HepG2 (cell line): ENCODE results near the gene NKD1. TPM values are rescaled to one million over a fixed set of nuclear protein-coding genes. Genes with fewer than 3 reads are reported as not detected.

Experiments used
- CSRNP1 ChIP-seq: sonication (generic); formaldehyde crosslinking; IDR thresholded peaks from 2 replicates; pipeline ENCODE4 v1.8.1; 2023; ENCODE audit warnings: mild to moderate bottlenecking, missing genetic modification reagents
- FOXP1 ChIP-seq, 2 experiments: fragments of 450-650 bp in 1 of 2; IDR thresholded peaks; 2 replicates each; pipeline ENCODE4 v1.6.1; 2017 to 2018; ENCODE audit warnings: antibody characterized with exemption in 1 of 2
- HCFC1 ChIP-seq: fragments of 150-350 bp; IDR thresholded peaks from 2 replicates; pipeline ENCODE4 v1.6.1; 2014; ENCODE audit warnings: low read depth, low read length
- HMG20B ChIP-seq: conservative IDR thresholded peaks from 2 replicates; pipeline ENCODE4 v1.6.1; 2016; ENCODE audit warnings: missing genetic modification reagents, missing compliant biosample characterization
- JDP2 ChIP-seq: sonication (generic); formaldehyde crosslinking; IDR thresholded peaks from 2 replicates; pipeline ENCODE4 v1.8.1; 2022; ENCODE audit warnings: missing genetic modification reagents, borderline replicate concordance
- MEIS1 ChIP-seq: sonication (generic); formaldehyde crosslinking; IDR thresholded peaks from 2 replicates; pipeline ENCODE4 v1.9.0; 2021; ENCODE audit warnings: mild to moderate bottlenecking, missing genetic modification reagents, moderate library complexity, borderline replicate concordance
- PHF5A ChIP-seq: IDR thresholded peaks from one replicate; pipeline ENCODE4 v1.6.1; 2018; ENCODE audit warnings: low read depth, missing genetic modification reagents; ENCODE audit not compliant: unreplicated experiment
- SPEN ChIP-seq: sonication (generic); formaldehyde crosslinking; IDR thresholded peaks from 2 replicates; pipeline ENCODE4 v1.5.1; 2020; ENCODE audit warnings: low read depth, mild to moderate bottlenecking, missing genetic modification reagents
- ZBTB3 ChIP-seq: sonication (generic); formaldehyde crosslinking; IDR thresholded peaks from 2 replicates; pipeline ENCODE4 v1.4.0; 2020; ENCODE audit warnings: low read depth, mild to moderate bottlenecking, moderate library complexity, missing genetic modification reagents, borderline replicate concordance
- ZFAT ChIP-seq: sonication (generic); formaldehyde crosslinking; conservative IDR thresholded peaks from 2 replicates; pipeline ENCODE4 v1.8.1; 2023; ENCODE audit warnings: missing genetic modification reagents, inconsistent platforms
- ZNF275 ChIP-seq: sonication (generic); formaldehyde crosslinking; IDR thresholded peaks from 2 replicates; pipeline ENCODE4 v1.8.0; 2022; ENCODE audit warnings: missing genetic modification reagents, mild to moderate bottlenecking, inconsistent platforms, borderline replicate concordance
- ZNF382 ChIP-seq: sonication (generic); formaldehyde crosslinking; IDR thresholded peaks from 2 replicates; pipeline ENCODE4 v1.5.0; 2020; ENCODE audit warnings: missing genetic modification reagents, mild to moderate bottlenecking, borderline replicate concordance
- ZNF460 ChIP-seq: sonication (generic); formaldehyde crosslinking; IDR thresholded peaks from 2 replicates; pipeline ENCODE4 v1.5.1; 2020; ENCODE audit warnings: missing genetic modification reagents, mild to moderate bottlenecking, borderline replicate concordance
- ZNF570 ChIP-seq: sonication (generic); formaldehyde crosslinking; IDR thresholded peaks from 2 replicates; pipeline ENCODE4 v1.4.0; 2020; ENCODE audit warnings: mild to moderate bottlenecking, missing genetic modification reagents, borderline replicate concordance
- ZNF7 ChIP-seq: IDR thresholded peaks from 2 replicates; pipeline ENCODE4 v1.6.1; 2016; ENCODE audit warnings: missing biosample characterization, missing genetic modification reagents
- polyA plus RNA-seq, 8 experiments: library from polyadenylated mRNA; depleted of rRNA in 3 of 8; stranded (reverse) in 7 of 8; unstranded in 1 of 8; fragments of >200 nt; fragmentation: Illumina TruSeq in 4 of 8; extraction: Trizol in 4 of 8; gene quantifications; 2 replicates each; pipeline versions ENCODE4 v1.2.1 to v1.2.3, GENCODE V29; 2011 to 2016; ENCODE audit warnings: low read depth in 4 of 8, missing spikeins in 1 of 8, mixed read lengths in 1 of 8; ENCODE audit not compliant: insufficient read depth in 1 of 8
- total RNA-seq, 5 experiments: library from RNA; depleted of rRNA; stranded (reverse); fragments of >200 nt; fragmentation: Illumina TruSeq; extraction: Trizol; gene quantifications; 2 replicates each; pipeline ENCODE4 v1.2.3, GENCODE V29; 2016; ENCODE audit warnings: low read depth in 1 of 5
- TF ChIP-seq, protein P1 (sequence below): sonication (generic); formaldehyde crosslinking; IDR thresholded peaks from 2 replicates; pipeline ENCODE4 v1.4.0; 2020; ENCODE audit warnings: missing genetic modification reagents
- TF ChIP-seq, protein P2 (sequence below): sonication (generic); formaldehyde crosslinking; IDR thresholded peaks from 2 replicates; pipeline ENCODE4 v1.5.0; 2020; ENCODE audit warnings: missing genetic modification reagents
- TF ChIP-seq, protein P3 (sequence below): IDR thresholded peaks from 2 replicates; pipeline ENCODE4 v1.6.1; 2018; ENCODE audit warnings: missing genetic modification reagents
- TF ChIP-seq, protein P4 (sequence below): sonication (generic); formaldehyde crosslinking; IDR thresholded peaks from 2 replicates; pipeline ENCODE4 v1.5.1; 2020; ENCODE audit warnings: missing genetic modification reagents, mild to moderate bottlenecking, borderline replicate concordance

NKD1 gene
- total and polyA plus RNA-seq, 2 of the 13 experiments (the other 11 are each of a cell fraction or from before 2014, with no cell fraction given) = 70.4 to 121 TPM

- TF ChIP-seq MEIS1 (CRISPR knock-in tag) = 0 out of 2 replicates have a peak, but pooled peaks have one; percentile 43
- TF ChIP-seq, protein P1, sequence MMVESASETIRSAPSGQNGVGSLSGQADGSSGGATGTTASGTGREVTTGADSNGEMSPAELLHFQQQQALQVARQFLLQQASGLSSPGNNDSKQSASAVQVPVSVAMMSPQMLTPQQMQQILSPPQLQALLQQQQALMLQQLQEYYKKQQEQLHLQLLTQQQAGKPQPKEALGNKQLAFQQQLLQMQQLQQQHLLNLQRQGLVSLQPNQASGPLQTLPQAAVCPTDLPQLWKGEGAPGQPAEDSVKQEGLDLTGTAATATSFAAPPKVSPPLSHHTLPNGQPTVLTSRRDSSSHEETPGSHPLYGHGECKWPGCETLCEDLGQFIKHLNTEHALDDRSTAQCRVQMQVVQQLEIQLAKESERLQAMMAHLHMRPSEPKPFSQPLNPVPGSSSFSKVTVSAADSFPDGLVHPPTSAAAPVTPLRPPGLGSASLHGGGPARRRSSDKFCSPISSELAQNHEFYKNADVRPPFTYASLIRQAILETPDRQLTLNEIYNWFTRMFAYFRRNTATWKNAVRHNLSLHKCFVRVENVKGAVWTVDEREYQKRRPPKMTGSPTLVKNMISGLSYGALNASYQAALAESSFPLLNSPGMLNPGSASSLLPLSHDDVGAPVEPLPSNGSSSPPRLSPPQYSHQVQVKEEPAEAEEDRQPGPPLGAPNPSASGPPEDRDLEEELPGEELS (CRISPR knock-in tag) = peak; percentile 98
- peak; percentile 79 for TF ChIP-seq CSRNP1 (CRISPR knock-in tag)
- no peak for TF ChIP-seq ZNF382 (CRISPR knock-in tag)
- TF ChIP-seq ZNF275 (CRISPR knock-in tag) = no peak
- TF ChIP-seq ZBTB3 (CRISPR knock-in tag) = no peak
- TF ChIP-seq ZNF7 (CRISPR knock-in tag) = 0 out of 2 replicates have a peak, but pooled peaks have one; percentile 56
- peak; percentile 19 for TF ChIP-seq PHF5A (CRISPR knock-in tag)
- TF ChIP-seq ZFAT = no peak
- TF ChIP-seq, protein P2, sequence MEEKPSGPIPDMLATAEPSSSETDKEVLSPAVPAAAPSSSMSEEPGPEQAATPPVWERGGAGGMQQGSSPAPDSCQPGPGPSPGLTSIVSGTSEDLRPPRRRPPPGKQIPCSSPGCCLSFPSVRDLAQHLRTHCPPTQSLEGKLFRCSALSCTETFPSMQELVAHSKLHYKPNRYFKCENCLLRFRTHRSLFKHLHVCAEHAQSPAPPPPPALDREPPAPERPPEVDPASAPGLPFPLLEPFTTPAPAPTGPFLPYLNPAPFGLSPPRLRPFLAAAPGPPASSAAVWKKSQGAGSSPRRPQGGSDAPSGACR (CRISPR knock-in tag) = no peak; the same call in 1 of the 2 replicates
- TF ChIP-seq, protein P3, sequence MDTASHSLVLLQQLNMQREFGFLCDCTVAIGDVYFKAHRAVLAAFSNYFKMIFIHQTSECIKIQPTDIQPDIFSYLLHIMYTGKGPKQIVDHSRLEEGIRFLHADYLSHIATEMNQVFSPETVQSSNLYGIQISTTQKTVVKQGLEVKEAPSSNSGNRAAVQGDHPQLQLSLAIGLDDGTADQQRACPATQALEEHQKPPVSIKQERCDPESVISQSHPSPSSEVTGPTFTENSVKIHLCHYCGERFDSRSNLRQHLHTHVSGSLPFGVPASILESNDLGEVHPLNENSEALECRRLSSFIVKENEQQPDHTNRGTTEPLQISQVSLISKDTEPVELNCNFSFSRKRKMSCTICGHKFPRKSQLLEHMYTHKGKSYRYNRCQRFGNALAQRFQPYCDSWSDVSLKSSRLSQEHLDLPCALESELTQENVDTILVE (CRISPR knock-in tag) = peak; percentile 75
- TF ChIP-seq FOXP1 (IDR thresholded peaks at IDR 0.05) = 0 out of 2 replicates have a peak, but pooled peaks have one; percentile 19
- peak; percentile 90 for TF ChIP-seq FOXP1 (CRISPR knock-in tag; IDR thresholded peaks at IDR 0.05)
- TF ChIP-seq HMG20B (CRISPR knock-in tag) = peak; percentile 88; the same call in 1 of the 2 replicates
- TF ChIP-seq SPEN (CRISPR knock-in tag) = no peak; the same call in 1 of the 2 replicates
- TF ChIP-seq, protein P4, sequence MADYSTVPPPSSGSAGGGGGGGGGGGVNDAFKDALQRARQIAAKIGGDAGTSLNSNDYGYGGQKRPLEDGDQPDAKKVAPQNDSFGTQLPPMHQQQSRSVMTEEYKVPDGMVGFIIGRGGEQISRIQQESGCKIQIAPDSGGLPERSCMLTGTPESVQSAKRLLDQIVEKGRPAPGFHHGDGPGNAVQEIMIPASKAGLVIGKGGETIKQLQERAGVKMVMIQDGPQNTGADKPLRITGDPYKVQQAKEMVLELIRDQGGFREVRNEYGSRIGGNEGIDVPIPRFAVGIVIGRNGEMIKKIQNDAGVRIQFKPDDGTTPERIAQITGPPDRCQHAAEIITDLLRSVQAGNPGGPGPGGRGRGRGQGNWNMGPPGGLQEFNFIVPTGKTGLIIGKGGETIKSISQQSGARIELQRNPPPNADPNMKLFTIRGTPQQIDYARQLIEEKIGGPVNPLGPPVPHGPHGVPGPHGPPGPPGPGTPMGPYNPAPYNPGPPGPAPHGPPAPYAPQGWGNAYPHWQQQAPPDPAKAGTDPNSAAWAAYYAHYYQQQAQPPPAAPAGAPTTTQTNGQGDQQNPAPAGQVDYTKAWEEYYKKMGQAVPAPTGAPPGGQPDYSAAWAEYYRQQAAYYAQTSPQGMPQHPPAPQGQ (CRISPR knock-in tag) = no peak
- no peak for TF ChIP-seq ZNF460 (CRISPR knock-in tag)
- no peak for TF ChIP-seq JDP2
- no peak for TF ChIP-seq HCFC1
- no peak for TF ChIP-seq ZNF570
Measured at GRCh38 chr16:50520451-50521245, 27.5 kb upstream of the NKD1 start (continued).
